ENCODE results near the gene NUP37.

The NUP37 gene

GRCh38 chr12:102043928-102044327 is 76.0 kb downstream of the NUP37 start:
- TF ChIP-seq, protein P1, sequence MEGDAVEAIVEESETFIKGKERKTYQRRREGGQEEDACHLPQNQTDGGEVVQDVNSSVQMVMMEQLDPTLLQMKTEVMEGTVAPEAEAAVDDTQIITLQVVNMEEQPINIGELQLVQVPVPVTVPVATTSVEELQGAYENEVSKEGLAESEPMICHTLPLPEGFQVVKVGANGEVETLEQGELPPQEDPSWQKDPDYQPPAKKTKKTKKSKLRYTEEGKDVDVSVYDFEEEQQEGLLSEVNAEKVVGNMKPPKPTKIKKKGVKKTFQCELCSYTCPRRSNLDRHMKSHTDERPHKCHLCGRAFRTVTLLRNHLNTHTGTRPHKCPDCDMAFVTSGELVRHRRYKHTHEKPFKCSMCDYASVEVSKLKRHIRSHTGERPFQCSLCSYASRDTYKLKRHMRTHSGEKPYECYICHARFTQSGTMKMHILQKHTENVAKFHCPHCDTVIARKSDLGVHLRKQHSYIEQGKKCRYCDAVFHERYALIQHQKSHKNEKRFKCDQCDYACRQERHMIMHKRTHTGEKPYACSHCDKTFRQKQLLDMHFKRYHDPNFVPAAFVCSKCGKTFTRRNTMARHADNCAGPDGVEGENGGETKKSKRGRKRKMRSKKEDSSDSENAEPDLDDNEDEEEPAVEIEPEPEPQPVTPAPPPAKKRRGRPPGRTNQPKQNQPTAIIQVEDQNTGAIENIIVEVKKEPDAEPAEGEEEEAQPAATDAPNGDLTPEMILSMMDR (IDR thresholded peaks at IDR 0.05; ENCODE audit: insufficient read depth, low read depth, low read length, missing control alignments): no peak
- DNase-seq (ENCODE audit: low read depth): no peak
- H3K4me3 ChIP-seq (ENCODE audit: low read length): no peak overlapping the region

DNA sequence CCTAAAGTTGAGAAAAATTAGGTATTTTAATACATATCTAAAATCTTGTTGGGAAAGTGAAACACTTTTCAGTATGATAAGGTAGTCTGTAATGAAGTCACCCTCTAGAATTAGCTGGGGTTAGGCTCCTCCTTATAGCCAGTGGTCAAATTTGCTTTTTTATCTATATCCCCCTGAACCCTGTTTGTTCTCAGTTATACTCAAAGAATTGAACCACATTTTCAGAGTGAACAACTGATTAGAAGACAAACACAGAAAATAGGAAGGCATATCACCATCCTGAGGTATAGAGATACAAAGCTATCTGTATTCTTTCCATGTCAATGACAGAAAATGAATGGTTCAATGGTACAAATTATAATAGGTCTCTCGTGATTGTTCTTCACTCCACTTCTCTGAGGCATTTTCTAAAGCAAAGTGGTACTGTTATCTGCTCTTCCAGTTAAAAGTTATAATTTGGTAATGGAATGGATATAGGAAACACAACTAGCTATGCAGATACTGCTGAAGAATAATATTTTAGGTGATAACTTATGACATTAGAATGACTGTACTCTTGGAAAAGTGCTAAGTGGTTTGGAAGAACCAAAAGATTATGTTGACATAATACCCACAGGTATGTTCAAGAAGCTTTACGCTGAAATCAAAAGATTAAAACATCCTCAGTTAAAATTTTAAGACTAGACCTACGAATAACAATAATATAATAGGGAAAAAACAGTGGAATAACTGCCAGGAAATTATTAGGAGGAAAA is 85.7 kb downstream of the NUP37 start:
- TF ChIP-seq, protein P1 (IDR thresholded peaks at IDR 0.05; ENCODE audit: insufficient read depth, low read depth, low read length, missing control alignments): no peak
- peak; percentile 6 for DNase-seq (ENCODE audit: low read depth)

GRCh38 chr12:102031852-102032251 is 88.1 kb downstream of the NUP37 start:
- DNase-seq (ENCODE audit: low read depth): no peak
- H3K4me3 ChIP-seq (ENCODE audit: low read length): no peak overlapping the region

More for the DNA sequence above, 85.7 kb downstream of the NUP37 start:
- no peak overlapping the region for H3K4me3 ChIP-seq (ENCODE audit: low read length)

DNA sequence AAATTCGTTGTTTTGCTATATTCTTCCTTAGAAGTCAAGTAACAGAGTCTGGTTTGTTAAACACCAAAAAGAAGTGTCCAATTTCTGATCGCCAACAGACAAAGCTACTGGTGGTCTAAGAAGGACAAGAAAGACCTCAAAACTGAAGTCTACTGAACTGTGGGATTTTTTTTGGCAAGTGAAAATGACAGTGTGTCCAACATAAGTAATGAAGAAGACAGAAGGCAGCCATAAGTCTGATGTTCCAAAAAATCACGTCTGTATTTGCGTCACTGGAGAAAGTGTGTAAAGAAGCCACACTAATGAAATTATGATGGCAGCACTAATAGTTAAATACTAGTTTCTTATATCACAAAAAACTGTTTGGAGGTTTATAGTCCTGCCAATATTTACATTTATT is 90.8 kb downstream of the NUP37 start:
- no peak overlapping the region for H3K4me3 ChIP-seq (ENCODE audit: low read length)
- TF ChIP-seq, protein P1 (IDR thresholded peaks at IDR 0.05; ENCODE audit: insufficient read depth, low read depth, low read length, missing control alignments): no peak
- DNase-seq (ENCODE audit: low read depth): no peak

More at GRCh38 chr12:102031852-102032251, 88.1 kb downstream of the NUP37 start:
- TF ChIP-seq, protein P1 (IDR thresholded peaks at IDR 0.05; ENCODE audit: insufficient read depth, low read depth, low read length, missing control alignments): no peak

DNA sequence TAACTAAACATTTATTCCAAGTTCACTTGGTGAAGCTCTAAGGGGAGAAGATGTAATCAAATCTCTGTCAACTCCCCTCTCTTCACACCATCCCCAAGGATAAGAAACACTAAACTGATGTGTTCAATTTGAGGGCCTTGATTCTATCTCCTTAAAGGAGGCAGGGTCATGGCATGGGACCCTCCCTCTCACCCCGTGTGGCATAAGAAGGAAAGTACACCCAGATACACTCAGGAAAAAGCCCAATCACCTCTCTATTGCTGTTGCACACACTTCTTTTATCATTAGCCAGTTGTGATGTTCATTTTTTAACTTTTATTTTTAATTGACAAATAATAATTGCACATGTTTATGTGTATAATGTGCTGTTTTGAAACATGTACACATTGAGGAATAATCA is 93.2 kb downstream of the NUP37 start:
- H3K4me3 ChIP-seq (ENCODE audit: low read length): no peak overlapping the region
- TF ChIP-seq, protein P1 (IDR thresholded peaks at IDR 0.05; ENCODE audit: insufficient read depth, low read depth, low read length, missing control alignments): no peak
- DNase-seq (ENCODE audit: low read depth): no peak

- DNase-seq (ENCODE audit: low read depth): no peak
- TF ChIP-seq, protein P1 (IDR thresholded peaks at IDR 0.05; ENCODE audit: insufficient read depth, low read depth, low read length, missing control alignments): no peak
- no peak overlapping the region for H3K4me3 ChIP-seq (ENCODE audit: low read length)
Measured at GRCh38 chr12:102024765-102025164, 95.1 kb downstream of the NUP37 start.
